Measurements from ENCODE around the gene SPTSSA. TPM values are rescaled to one million over a fixed set of nuclear protein-coding genes. Genes with fewer than 3 reads are reported as not detected.

SPTSSA gene
- polyA plus RNA-seq, 1 of the 3 experiments (the other 2 are of a cell fraction), result 39.5 TPM

- TF ChIP-seq RXRA (IDR thresholded peaks at IDR 0.05; ENCODE audit: borderline replicate concordance, low read depth) (no peak), FOSL2 (IDR thresholded peaks at IDR 0.05; ENCODE audit: borderline replicate concordance, low read depth) (no peak), USF1 (IDR thresholded peaks at IDR 0.05; ENCODE audit: borderline replicate concordance, low read depth) (no peak)
- TF ChIP-seq, protein P1, sequence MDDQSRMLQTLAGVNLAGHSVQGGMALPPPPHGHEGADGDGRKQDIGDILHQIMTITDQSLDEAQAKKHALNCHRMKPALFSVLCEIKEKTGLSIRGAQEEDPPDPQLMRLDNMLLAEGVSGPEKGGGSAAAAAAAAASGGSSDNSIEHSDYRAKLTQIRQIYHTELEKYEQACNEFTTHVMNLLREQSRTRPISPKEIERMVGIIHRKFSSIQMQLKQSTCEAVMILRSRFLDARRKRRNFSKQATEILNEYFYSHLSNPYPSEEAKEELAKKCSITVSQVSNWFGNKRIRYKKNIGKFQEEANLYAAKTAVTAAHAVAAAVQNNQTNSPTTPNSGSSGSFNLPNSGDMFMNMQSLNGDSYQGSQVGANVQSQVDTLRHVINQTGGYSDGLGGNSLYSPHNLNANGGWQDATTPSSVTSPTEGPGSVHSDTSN (IDR thresholded peaks at IDR 0.05), result no peak
- TF ChIP-seq, protein P2, sequence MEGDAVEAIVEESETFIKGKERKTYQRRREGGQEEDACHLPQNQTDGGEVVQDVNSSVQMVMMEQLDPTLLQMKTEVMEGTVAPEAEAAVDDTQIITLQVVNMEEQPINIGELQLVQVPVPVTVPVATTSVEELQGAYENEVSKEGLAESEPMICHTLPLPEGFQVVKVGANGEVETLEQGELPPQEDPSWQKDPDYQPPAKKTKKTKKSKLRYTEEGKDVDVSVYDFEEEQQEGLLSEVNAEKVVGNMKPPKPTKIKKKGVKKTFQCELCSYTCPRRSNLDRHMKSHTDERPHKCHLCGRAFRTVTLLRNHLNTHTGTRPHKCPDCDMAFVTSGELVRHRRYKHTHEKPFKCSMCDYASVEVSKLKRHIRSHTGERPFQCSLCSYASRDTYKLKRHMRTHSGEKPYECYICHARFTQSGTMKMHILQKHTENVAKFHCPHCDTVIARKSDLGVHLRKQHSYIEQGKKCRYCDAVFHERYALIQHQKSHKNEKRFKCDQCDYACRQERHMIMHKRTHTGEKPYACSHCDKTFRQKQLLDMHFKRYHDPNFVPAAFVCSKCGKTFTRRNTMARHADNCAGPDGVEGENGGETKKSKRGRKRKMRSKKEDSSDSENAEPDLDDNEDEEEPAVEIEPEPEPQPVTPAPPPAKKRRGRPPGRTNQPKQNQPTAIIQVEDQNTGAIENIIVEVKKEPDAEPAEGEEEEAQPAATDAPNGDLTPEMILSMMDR (IDR thresholded peaks at IDR 0.05), result no peak
- H3K9me3 ChIP-seq, result no peaks in the 10 kb centered on the region
- H3K4me3 ChIP-seq (ENCODE audit: low read depth in 2 of 2, low read length in 1 of 2), result no peak overlapping the region
- peaks cover 97% of the 10 kb centered on the region for H3K79me2 ChIP-seq (ENCODE audit: insufficient read depth)
- CTCF ChIA-PET, result interaction anchor here (0.9 to 1.5 kb wide), 4 partner anchors 8 to 129 kb away, joined by 3 to 4 read pairs (median 4); no protein-coding TSS in a partner anchor
- no peak for DNase-seq
- WGBS (ENCODE audit: low lambda C conversion rate), result 88% methylated on average over 1 of the region's 1 CpG
- H3K4me2 ChIP-seq, result no peak overlapping the region
- peaks cover 0 to 5% of the 10 kb centered on the region in 2 experiments; a peak in 1 of 4 replicates for H3K4me1 ChIP-seq (ENCODE audit: control insufficient read depth in 1 of 2, insufficient read depth in 2 of 2, low read depth in 1 of 2, low read length in 1 of 2)
- H3K27me3 ChIP-seq (ENCODE audit: insufficient read depth), result no peaks in the 10 kb centered on the region
- H3K9me2 ChIP-seq, result no peaks in the 10 kb centered on the region
- POLR2A ChIA-PET, result no interaction called here
- no peak overlapping the region for H3K27ac ChIP-seq (ENCODE audit: low read depth in 2 of 2, low read length in 1 of 2)
- H3K36me3 ChIP-seq (replicated peaks in 1 of 2; ENCODE audit: control insufficient read depth in 1 of 2, insufficient read depth in 2 of 2, low read length in 1 of 2), result peaks cover 17 to 18% of the 10 kb centered on the region in 2 experiments
- H2AFZ ChIP-seq (ENCODE audit: low read depth), result no peak overlapping the region
- H3K9ac ChIP-seq, result no peak overlapping the region
- 0 out of 2 replicates have a peak, but pooled peaks cover 6% of the 10 kb centered on the region for H4K20me1 ChIP-seq (ENCODE audit: insufficient read depth)
- H3F3A ChIP-seq (replicated peaks; ENCODE audit: insufficient read depth), result no peaks in the 10 kb centered on the region
Measured at GRCh38 chr14:34452258-34452822, 9.7 kb downstream of the SPTSSA start.

DNA sequence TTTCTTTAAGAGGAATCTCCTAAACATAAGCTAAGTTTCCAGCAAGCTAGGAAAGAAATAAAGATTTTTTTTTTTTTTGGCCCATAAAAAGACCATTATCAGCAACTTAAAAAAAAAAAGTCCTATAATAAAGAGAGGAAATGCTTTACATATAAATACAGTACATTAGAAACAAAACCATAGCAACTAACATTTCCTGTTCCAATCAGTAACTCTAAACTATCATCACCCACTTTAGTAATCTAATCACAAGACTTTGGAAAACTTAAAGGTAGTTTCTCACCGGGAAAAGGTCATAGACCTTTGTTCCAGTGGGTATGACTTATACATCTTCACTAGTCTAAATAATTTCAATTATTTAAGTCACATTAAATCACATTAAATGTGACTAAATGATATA, 11.1 kb downstream of the SPTSSA start:
- Histone ChIP-seq H3K27ac (ENCODE audit: low read depth in 2 of 2, low read length in 1 of 2) (no peak overlapping the region), H3K79me2 (ENCODE audit: insufficient read depth) (peaks cover 98% of the 10 kb centered on the region), H3K4me3 (ENCODE audit: low read depth in 2 of 2, low read length in 1 of 2) (no peak overlapping the region), H3K9me3 (no peaks in the 10 kb centered on the region), H3F3A (replicated peaks; ENCODE audit: insufficient read depth) (no peaks in the 10 kb centered on the region), H3K4me2 (no peak overlapping the region), H3K9ac (no peak overlapping the region), H3K27me3 (ENCODE audit: insufficient read depth) (no peaks in the 10 kb centered on the region), H2AFZ (ENCODE audit: low read depth) (no peak overlapping the region), H4K20me1 (ENCODE audit: insufficient read depth) (0 out of 2 replicates have a peak, but pooled peaks cover 6% of the 10 kb centered on the region), H3K9me2 (no peaks in the 10 kb centered on the region), H3K36me3 (replicated peaks in 1 of 2; ENCODE audit: control insufficient read depth in 1 of 2, insufficient read depth in 2 of 2, low read length in 1 of 2) (peaks cover 11 to 17% of the 10 kb centered on the region in 2 experiments), H3K4me1 (ENCODE audit: control insufficient read depth in 1 of 2, insufficient read depth in 2 of 2, low read depth in 1 of 2, low read length in 1 of 2) (peaks cover 0 to 5% of the 10 kb centered on the region in 2 experiments; a peak in 1 of 4 replicates)
- ChIA-PET POLR2A (no interaction called here), CTCF (interaction anchor here (1.0 to 1.5 kb wide), 3 partner anchors 9 to 119 kb away, joined by 3 to 4 read pairs (median 3); no protein-coding TSS in a partner anchor)
- TF ChIP-seq NRF1 (IDR thresholded peaks at IDR 0.05; ENCODE audit: low read depth, low read length) (no peak), NFIC (IDR thresholded peaks at IDR 0.05; ENCODE audit: borderline replicate concordance) (no peak), EZH2phosphoT487 (IDR thresholded peaks at IDR 0.05; ENCODE audit: borderline replicate concordance, low read depth) (no peak), TAF1 (IDR thresholded peaks at IDR 0.05; ENCODE audit: borderline replicate concordance, low read depth, low read length) (no peak), RXRA (IDR thresholded peaks at IDR 0.05; ENCODE audit: borderline replicate concordance, low read depth) (no peak), FOSL2 (IDR thresholded peaks at IDR 0.05; ENCODE audit: borderline replicate concordance, low read depth) (no peak), SMC3 (IDR thresholded peaks at IDR 0.05; ENCODE audit: low read depth, low read length) (no peak)
- TF ChIP-seq, protein P2 (IDR thresholded peaks at IDR 0.05), result no peak
- WGBS (ENCODE audit: low lambda C conversion rate), result 47% methylated on average over 1 of the region's 1 CpG
- DNase-seq, result no peak

Data from SK-N-SH (cell line).